Stomach (tissue), 4 donors: ENCODE results near the gene SOCS1.

Experiments used
- POLR2A ChIP-seq, 4 donors: fragments of 450-650 bp; IDR thresholded peaks; one replicate each; pipeline ENCODE4 v1.6.1; 2016; ENCODE audit warnings: antibody characterized with exemption in 4 of 4, control low read depth in 2 of 4, mild to moderate bottlenecking in 1 of 4, moderate library complexity in 1 of 4
- TF ChIP-seq, protein P1 (sequence below), 7 experiments: fragments of 450-650 bp in 4 of 7; fragments of 200-600 bp in 3 of 7; sonication (generic) in 3 of 7; IDR thresholded peaks; one replicate each; pipeline ENCODE4 v1.5.1; 2016 to 2019; ENCODE audit warnings: antibody characterized with exemption in 7 of 7, control low read depth in 2 of 7, mild to moderate bottlenecking in 1 of 7

DNA sequence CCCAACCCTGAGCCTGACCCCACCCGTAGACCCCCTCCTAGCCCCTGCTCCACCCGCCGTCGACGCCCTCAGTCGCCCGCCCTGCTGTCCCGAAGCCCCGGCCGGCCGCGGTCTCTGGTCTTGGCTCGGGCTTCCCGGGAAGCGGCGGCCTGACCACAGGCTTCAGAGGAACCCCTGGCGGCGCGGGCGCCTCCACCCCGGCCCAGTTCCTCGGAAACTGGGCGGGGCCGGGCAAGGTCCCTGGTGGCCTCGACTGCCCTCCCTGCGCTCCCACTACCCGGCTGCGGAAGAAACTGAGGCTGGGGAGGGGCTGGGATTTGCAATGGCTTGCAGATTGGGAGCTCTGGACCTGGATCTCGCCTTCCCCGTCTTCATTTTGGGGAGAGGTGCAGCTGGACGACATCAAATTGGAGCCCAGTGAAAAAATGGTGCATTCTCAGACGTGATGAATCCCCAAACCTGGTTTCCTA lies 692 bp upstream of the SOCS1 start:
- TF ChIP-seq POLR2A (IDR thresholded peaks at IDR 0.05), result no peak
- TF ChIP-seq, protein P1, sequence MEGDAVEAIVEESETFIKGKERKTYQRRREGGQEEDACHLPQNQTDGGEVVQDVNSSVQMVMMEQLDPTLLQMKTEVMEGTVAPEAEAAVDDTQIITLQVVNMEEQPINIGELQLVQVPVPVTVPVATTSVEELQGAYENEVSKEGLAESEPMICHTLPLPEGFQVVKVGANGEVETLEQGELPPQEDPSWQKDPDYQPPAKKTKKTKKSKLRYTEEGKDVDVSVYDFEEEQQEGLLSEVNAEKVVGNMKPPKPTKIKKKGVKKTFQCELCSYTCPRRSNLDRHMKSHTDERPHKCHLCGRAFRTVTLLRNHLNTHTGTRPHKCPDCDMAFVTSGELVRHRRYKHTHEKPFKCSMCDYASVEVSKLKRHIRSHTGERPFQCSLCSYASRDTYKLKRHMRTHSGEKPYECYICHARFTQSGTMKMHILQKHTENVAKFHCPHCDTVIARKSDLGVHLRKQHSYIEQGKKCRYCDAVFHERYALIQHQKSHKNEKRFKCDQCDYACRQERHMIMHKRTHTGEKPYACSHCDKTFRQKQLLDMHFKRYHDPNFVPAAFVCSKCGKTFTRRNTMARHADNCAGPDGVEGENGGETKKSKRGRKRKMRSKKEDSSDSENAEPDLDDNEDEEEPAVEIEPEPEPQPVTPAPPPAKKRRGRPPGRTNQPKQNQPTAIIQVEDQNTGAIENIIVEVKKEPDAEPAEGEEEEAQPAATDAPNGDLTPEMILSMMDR (IDR thresholded peaks at IDR 0.05), result no peak
